ENCODE results near the gene SERAC1.

Gene SERAC1

GRCh38 chr6:158086054-158086503 is 82.0 kb downstream of the SERAC1 start:
- DNase-seq (ENCODE audit: low spot score), result no peak
- TF ChIP-seq CTCF (conservative IDR thresholded peaks at IDR 0.05; ENCODE audit: low read depth), result no peak
- CTCF ChIA-PET, result interaction anchor here (0.6 kb wide), 1 partner anchor 46 kb away, joined by 4 read pairs; no protein-coding TSS in a partner anchor
- H3K27ac ChIP-seq, result no peak overlapping the region
- POLR2A ChIA-PET (ENCODE audit: low non-redundant PET), result no interaction called here

- POLR2A ChIA-PET (ENCODE audit: low non-redundant PET), result no interaction called here
- CTCF ChIA-PET, result interaction anchor here (0.6 kb wide), 1 partner anchor 47 kb away, joined by 4 read pairs; no protein-coding TSS in a partner anchor
- H3K27ac ChIP-seq, result no peak overlapping the region
- no peak for TF ChIP-seq CTCF (conservative IDR thresholded peaks at IDR 0.05; ENCODE audit: low read depth)
- no peak for DNase-seq (ENCODE audit: low spot score)
Observed at GRCh38 chr6:158085261-158086053, 82.6 kb downstream of the SERAC1 start.

- H3K27ac ChIP-seq, result no peak overlapping the region
- no peak for DNase-seq (ENCODE audit: low spot score)
- ChIA-PET POLR2A (ENCODE audit: low non-redundant PET) (no interaction called here), CTCF (no interaction called here)
- TF ChIP-seq CTCF (conservative IDR thresholded peaks at IDR 0.05; ENCODE audit: low read depth), result no peak
Observed at GRCh38 chr6:158083455-158084325, 84.4 kb downstream of the SERAC1 start.

GRCh38 chr6:158081657-158081935 is 86.5 kb downstream of the SERAC1 start:
- no peak for TF ChIP-seq CTCF (conservative IDR thresholded peaks at IDR 0.05; ENCODE audit: low read depth)
- DNase-seq (ENCODE audit: low spot score), result no peak
- H3K27ac ChIP-seq, result no peak overlapping the region
- POLR2A ChIA-PET (ENCODE audit: low non-redundant PET), result interaction anchor here (0.7 kb wide), 1 partner anchor 437 kb away, joined by 5 read pairs; no protein-coding TSS in a partner anchor
- CTCF ChIA-PET, result interaction anchor here (0.5 kb wide), 1 partner anchor 21 kb away, joined by 4 read pairs; no protein-coding TSS in a partner anchor

- no peak for TF ChIP-seq CTCF (conservative IDR thresholded peaks at IDR 0.05; ENCODE audit: low read depth)
- no peak overlapping the region for H3K27ac ChIP-seq
- ChIA-PET CTCF (interaction anchor here (0.5 kb wide), 1 partner anchor 22 kb away, joined by 4 read pairs; no protein-coding TSS in a partner anchor), POLR2A (ENCODE audit: low non-redundant PET) (interaction anchor here (0.7 kb wide), 1 partner anchor 437 kb away, joined by 5 read pairs; no protein-coding TSS in a partner anchor)
- no peak for DNase-seq (ENCODE audit: low spot score)
Observed at GRCh38 chr6:158080849-158081656, 87.0 kb downstream of the SERAC1 start.

GRCh38 chr6:158078320-158078719 is 89.7 kb downstream of the SERAC1 start:
- H3K27ac ChIP-seq, result no peak overlapping the region
- no peak for DNase-seq (ENCODE audit: low spot score)
- TF ChIP-seq CTCF (conservative IDR thresholded peaks at IDR 0.05; ENCODE audit: low read depth), result no peak
- ChIA-PET CTCF (no interaction called here), POLR2A (ENCODE audit: low non-redundant PET) (no interaction called here)
